HS-27A (cell line): ENCODE data around the gene YIPF5.

ENCODE experiments used
- DNase-seq: peaks from one replicate; pipeline ENCODE4 v3.0.0-alpha.2; 2012; ENCODE audit warnings: low read depth, missing footprints

The YIPF5 gene

DNA sequence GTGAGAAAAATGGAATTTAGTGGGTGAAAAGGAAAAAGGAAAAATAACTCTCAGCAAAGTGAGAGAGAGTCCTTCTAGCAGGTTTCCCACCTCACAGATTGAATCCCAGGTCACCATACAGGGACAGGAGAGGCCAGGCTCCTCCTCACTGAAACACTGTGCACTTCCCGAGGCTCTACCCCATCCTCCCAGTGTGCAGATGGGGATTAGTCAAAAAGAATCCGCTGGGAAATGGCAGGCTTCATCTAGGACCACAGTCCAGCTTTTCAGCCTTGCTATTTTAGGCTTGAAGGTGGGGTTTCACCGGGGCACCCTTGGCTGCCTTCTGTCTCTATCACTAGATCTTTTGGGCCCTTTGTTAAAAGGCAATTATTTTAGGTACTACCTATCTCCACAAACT, 47.8 kb downstream of the YIPF5 start:
- no peak for DNase-seq

DNA sequence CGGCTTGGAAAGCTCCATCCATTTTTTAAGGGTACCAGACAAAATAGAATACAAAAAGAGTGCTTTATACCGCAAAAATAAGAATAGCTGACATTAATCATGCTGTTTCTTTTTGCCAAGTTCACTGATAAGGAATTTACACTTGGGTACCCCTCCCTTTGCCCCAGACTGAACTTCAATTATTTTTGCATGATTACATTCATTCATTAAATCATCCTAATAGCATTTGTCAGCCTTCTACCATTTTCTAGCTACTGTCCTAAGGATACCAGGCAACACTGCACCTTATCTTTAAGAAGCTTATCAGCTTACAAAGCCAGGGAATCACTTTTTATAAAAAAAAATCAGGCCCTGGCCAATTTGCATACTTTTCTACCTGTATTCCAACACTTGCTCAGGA, 48.4 kb downstream of the YIPF5 start:
- no peak for DNase-seq

GRCh38 chr5:144121577-144121976, 48.9 kb downstream of the YIPF5 start:
- DNase-seq: no peak

DNA sequence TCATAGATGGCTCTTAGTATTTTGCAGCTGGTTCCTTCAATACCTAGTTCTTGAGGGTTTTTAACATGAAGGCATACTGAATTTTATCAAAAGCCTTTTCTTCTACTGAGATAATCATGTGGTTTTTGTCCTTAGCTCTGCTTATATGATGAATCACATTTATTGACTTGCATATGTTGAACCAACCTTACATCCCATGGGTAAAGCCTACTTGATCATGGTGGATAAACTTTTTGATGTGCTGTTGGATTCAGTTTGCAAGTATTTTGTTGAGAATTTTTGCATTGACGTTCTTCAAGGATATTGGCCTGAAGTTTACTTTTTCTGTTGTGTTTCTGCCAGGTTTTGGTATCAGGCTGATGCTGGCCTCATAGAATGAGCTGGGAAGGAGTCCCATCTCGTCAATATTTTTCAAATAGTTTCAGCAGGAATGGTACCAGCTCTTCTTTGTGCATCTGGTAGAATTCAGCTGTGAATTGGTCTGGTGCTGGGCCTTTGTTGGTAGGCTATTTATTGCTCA, 49.7 kb downstream of the YIPF5 start:
- no peak for DNase-seq

GRCh38 chr5:144117412-144117811, 53.0 kb downstream of the YIPF5 start:
- no peak for DNase-seq

DNA sequence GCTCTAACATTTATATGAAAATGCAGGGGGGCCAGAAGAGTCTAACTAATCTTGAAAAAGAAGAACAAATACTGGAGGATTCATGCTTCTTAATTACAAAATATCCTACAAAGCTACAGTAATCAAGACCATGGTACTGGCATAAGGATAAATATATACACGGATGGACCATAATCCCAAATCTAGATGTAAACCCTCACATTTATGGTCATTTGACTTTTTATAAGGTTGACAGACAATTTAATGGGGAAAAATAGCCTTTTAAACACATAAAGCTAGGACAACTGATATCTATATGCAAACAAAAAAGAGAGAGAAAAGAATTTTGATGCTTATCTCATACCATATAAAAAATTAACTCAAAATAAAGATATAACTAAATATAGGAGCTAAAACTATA, 55.9 kb downstream of the YIPF5 start:
- no peak for DNase-seq
